ENCODE results near the gene PANK4. TPM values are rescaled to one million over a fixed set of nuclear protein-coding genes. Genes with fewer than 3 reads are reported as not detected.

Gene PANK4
- total RNA-seq, 1 experiment from 2014 or later, result 20.5 TPM

- BruUV-seq (replicated peaks), result no TSS peak
- H3K79me2 ChIP-seq (ENCODE audit: low read depth), result no peaks in the 10 kb centered on the region
- peaks cover 22% of the 10 kb centered on the region for H3K4me1 ChIP-seq (replicated peaks; ENCODE audit: insufficient read depth)
- ChIA-PET POLR2A (ENCODE audit: unreplicated experiment) (no interaction called here), CTCF (no interaction called here)
- no peaks in the 10 kb centered on the region for H3K9me2 ChIP-seq (ENCODE audit: insufficient read depth)
- H2AFZ ChIP-seq, result no peak overlapping the region
- TF ChIP-seq CTCF (conservative IDR thresholded peaks at IDR 0.05) (no peak), EZH2 (IDR thresholded peaks at IDR 0.05; ENCODE audit: low read depth) (no peak)
- H3K27me3 ChIP-seq (ENCODE audit: insufficient read depth, low read depth), result peaks cover 16% of the 10 kb centered on the region
- intact Hi-C loops (cut with micrococcal nuclease; ENCODE audit: unreplicated experiment), result no loop called here
- no peak overlapping the region for H3K27ac ChIP-seq
- H3F3A ChIP-seq (ENCODE audit: insufficient read depth, low read depth), result no peaks in the 10 kb centered on the region
- H4K20me1 ChIP-seq (ENCODE audit: insufficient read depth), result no peaks in the 10 kb centered on the region
- no peaks in the 10 kb centered on the region for H3K9me3 ChIP-seq (ENCODE audit: insufficient read depth, low read depth)
- DNase-seq, result no peak
- H3K36me3 ChIP-seq (ENCODE audit: low read depth), result no peaks in the 10 kb centered on the region
- H3K4me2 ChIP-seq, result no peak overlapping the region
- no peak overlapping the region for H3K4me3 ChIP-seq
These were observed 29.6 kb downstream of the PANK4 start for GRCh38 chr1:2496746-2497145.

DNA sequence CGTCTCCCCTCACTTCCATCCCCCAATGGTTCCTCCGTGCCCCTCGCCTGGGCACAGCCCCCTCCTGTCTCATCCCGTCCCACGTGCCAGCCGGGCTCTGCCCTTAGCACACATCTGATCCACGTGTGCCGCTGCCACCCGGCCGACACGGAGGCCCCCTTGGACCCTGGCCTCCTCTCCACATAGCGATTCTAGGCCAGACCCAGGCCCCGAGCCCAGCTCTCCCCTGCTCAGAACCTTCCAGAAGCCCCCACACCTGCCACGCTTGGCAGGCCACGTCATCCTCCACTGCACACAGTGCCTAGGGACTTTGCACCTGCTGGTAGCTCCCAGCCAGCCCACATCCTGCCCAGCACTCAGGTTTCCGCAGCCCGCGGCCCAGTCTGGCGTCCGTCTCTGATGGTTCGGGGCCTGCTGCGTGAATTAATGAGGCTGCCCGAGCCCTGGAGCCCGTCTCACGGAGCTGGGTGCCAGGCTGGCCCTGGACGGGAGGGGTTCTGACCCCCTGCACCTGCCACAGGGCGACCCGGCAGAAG lies 30.2 kb downstream of the PANK4 start:
- no peaks in the 10 kb centered on the region for H3K36me3 ChIP-seq (ENCODE audit: low read depth)
- no peak overlapping the region for H3K4me2 ChIP-seq
- BruUV-seq (replicated peaks), result no TSS peak
- H3K79me2 ChIP-seq (ENCODE audit: low read depth), result no peaks in the 10 kb centered on the region
- H4K20me1 ChIP-seq (ENCODE audit: insufficient read depth), result no peaks in the 10 kb centered on the region
- H3K9me3 ChIP-seq (ENCODE audit: insufficient read depth, low read depth), result no peaks in the 10 kb centered on the region
- no peaks in the 10 kb centered on the region for H3F3A ChIP-seq (ENCODE audit: insufficient read depth, low read depth)
- H3K27me3 ChIP-seq (ENCODE audit: insufficient read depth, low read depth), result peaks cover 21% of the 10 kb centered on the region
- no peak overlapping the region for H3K4me3 ChIP-seq
- no peak overlapping the region for H3K27ac ChIP-seq
- no peaks in the 10 kb centered on the region for H3K9me2 ChIP-seq (ENCODE audit: insufficient read depth)
- ChIA-PET CTCF (no interaction called here), POLR2A (ENCODE audit: unreplicated experiment) (no interaction called here)
- intact Hi-C loops (cut with micrococcal nuclease; ENCODE audit: unreplicated experiment), result no loop called here
- no peak overlapping the region for H2AFZ ChIP-seq
- TF ChIP-seq CTCF (conservative IDR thresholded peaks at IDR 0.05) (no peak), EZH2 (IDR thresholded peaks at IDR 0.05; ENCODE audit: low read depth) (no peak)
- peaks cover 22% of the 10 kb centered on the region for H3K4me1 ChIP-seq (replicated peaks; ENCODE audit: insufficient read depth)
- DNase-seq, result no peak

DNA sequence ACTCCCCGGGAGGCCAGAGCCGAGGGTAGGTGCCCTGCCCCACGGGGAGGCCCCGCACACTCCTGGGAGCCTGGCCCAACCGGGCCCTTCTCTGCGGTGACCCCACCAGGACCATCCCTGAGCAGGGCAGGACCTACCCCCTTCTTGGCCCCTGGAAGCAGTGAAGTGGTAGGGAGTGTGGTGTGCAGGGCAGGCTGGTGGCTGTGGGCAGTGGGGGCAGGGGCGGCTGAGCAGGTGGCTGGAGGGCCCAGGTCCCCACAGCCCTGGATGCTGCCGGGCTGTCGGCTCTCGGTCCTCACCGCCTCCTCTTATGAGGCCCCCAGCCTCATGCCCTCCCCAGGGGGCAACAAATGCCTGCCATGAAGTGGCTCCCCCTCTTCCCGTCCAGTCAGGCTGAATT lies 30.9 kb downstream of the PANK4 start:
- no peak for DNase-seq
- ChIA-PET POLR2A (ENCODE audit: unreplicated experiment) (no interaction called here), CTCF (no interaction called here)
- H3K4me3 ChIP-seq, result no peak overlapping the region
- H3K27me3 ChIP-seq (ENCODE audit: insufficient read depth, low read depth), result peaks cover 28% of the 10 kb centered on the region
- H3F3A ChIP-seq (ENCODE audit: insufficient read depth, low read depth), result no peaks in the 10 kb centered on the region
- TF ChIP-seq EZH2 (IDR thresholded peaks at IDR 0.05; ENCODE audit: low read depth), result no peak
- no peak for TF ChIP-seq CTCF (conservative IDR thresholded peaks at IDR 0.05)
- H3K4me2 ChIP-seq, result no peak overlapping the region
- H3K79me2 ChIP-seq (ENCODE audit: low read depth), result no peaks in the 10 kb centered on the region
- intact Hi-C loops (cut with micrococcal nuclease; ENCODE audit: unreplicated experiment), result no loop called here
- H3K9me3 ChIP-seq (ENCODE audit: insufficient read depth, low read depth), result no peaks in the 10 kb centered on the region
- no peaks in the 10 kb centered on the region for H3K36me3 ChIP-seq (ENCODE audit: low read depth)
- no peaks in the 10 kb centered on the region for H4K20me1 ChIP-seq (ENCODE audit: insufficient read depth)
- H3K27ac ChIP-seq, result no peak overlapping the region
- H3K4me1 ChIP-seq (replicated peaks; ENCODE audit: insufficient read depth), result peaks cover 22% of the 10 kb centered on the region
- BruUV-seq (replicated peaks), result no TSS peak
- no peak overlapping the region for H2AFZ ChIP-seq
- H3K9me2 ChIP-seq (ENCODE audit: insufficient read depth), result no peaks in the 10 kb centered on the region
